SKM-1 treated with dmso at 0.1 percent for 144 hours (cell line): ENCODE data around the gene PTBP3.
"Not testable (repeated sequence)": the region's sequence is repeated elsewhere in the genome, so short reads cannot be mapped to it uniquely, and the experiment has no call there.

ENCODE experiments used
- DNase-seq: peaks from one replicate; lab custom pipeline; 2025; ENCODE audit not compliant: unreplicated experiment; lab: John Stamatoyannopoulos, UW

PTBP3 gene, protein sequence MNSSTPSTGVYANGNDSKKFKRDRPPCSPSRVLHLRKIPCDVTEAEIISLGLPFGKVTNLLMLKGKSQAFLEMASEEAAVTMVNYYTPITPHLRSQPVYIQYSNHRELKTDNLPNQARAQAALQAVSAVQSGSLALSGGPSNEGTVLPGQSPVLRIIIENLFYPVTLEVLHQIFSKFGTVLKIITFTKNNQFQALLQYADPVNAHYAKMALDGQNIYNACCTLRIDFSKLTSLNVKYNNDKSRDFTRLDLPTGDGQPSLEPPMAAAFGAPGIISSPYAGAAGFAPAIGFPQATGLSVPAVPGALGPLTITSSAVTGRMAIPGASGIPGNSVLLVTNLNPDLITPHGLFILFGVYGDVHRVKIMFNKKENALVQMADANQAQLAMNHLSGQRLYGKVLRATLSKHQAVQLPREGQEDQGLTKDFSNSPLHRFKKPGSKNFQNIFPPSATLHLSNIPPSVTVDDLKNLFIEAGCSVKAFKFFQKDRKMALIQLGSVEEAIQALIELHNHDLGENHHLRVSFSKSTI

DNA sequence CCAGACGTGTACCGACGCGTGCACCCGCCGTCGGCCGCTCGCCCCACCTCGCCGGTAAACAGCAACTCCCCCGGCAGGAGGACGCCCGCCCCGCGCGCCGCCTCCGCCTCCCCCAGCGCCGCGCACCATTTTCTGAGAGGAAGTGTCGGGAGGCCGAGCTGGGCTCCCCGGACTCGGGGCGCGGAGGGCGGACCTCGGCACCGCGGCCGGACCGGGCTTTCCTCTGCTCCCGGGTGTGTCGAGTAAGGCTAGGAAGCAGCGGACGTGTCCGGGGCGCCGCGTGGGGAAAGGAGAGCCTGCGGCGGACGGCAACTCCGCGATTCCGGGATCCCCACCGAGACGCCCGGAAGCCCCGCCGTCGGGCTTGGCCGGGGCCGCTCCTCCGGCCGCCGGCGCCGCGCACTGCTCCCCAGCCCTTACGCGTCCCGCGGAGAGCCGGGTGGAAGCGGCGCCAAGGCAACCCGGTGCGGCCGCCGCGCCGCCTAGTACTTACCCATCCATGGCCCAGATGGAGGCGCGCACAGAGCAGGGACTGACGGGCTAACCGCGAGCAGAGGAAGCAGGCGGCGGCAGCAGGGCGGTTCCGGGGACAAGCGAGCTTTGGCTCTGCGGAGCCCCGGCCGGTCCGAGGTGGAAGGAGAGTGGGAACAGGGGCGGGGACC lies at the start of gene PTBP3:
Gene PTBP3, minus strand, starts transcription at position 643 of the 662 bp plus-strand sequence. CDS start 35,754 bp downstream, outside the sequence.
- DNase-seq, result peak; percentile 6

DNA sequence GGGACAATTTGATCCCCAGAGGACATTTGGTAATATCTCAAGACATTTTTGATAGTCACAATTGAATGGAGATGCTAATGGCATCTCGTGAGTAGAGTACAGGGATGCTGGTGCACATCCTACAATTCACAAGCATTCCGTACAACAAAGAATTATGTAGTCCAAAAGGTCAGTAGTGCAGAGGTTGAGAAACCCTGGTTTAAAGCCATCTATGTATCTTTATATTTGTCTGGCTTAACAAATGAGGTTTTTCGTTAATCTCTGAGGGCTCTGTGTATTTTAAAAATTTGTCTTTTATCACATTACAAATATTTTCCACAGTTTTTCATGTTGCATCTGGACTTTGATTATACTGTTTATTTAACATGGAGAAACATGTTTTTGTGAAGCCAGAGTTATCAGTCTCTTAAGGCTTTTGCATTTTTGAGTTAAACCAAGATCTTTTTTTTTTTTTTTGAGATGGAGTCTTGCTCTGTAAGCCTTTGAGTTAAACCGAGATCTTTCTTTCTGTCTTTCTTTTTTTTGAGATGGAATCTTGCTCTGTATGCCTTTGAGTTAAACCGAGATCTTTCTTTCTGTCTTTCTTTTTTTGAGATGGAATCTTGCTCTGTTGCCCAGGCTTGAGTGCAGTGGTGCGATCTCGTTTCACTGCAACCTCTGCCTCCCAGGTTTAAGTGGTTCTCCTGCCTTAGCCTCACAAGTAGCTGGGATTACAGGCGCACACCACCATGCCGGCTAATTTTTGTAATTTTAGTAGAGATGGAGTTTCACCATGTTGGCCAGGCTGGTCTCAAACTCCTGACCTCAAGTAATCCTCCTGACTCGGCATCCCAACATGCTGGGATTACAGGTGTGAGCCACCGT lies 49.3 kb upstream of the PTBP3 start:
- no peak for DNase-seq

DNA sequence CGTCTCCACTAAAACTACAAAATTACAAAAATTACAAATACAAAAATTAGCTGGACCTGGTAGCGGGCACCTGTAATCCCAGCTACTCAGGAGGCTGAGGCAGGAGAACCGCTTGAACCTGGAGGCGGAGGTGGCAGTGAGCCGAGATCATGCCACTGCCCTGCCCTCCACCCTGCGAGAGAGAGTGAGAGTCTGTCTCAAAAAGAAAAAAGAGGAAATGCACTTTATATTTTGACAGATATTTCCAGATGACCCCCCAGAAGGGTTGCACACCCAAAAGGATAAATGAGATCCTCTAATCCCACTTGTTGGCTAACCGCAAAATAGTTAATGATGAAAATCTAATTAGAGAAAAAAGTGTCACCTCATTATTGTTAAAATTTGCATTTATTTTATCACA lies 48.6 kb upstream of the PTBP3 start:
- DNase-seq, result no peak

DNA sequence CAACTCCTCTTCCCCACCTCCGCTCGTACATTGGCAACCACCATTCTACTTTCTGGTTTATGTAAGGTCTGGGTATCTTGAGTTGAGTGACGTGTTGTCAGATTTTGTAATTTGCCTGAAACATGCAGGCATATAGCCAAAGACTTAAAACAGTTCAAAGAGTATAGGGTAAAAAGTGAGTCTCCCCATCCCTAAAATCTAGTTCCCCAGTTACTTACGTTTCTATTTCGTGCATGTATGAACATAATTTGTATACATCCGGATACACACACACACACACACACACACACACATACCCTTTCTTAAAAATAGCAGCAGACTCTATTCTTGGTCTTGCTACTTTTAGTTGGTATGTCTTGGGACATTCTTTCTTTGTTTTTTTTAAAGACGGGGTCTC lies 47.4 kb upstream of the PTBP3 start:
- DNase-seq, result no peak

DNA sequence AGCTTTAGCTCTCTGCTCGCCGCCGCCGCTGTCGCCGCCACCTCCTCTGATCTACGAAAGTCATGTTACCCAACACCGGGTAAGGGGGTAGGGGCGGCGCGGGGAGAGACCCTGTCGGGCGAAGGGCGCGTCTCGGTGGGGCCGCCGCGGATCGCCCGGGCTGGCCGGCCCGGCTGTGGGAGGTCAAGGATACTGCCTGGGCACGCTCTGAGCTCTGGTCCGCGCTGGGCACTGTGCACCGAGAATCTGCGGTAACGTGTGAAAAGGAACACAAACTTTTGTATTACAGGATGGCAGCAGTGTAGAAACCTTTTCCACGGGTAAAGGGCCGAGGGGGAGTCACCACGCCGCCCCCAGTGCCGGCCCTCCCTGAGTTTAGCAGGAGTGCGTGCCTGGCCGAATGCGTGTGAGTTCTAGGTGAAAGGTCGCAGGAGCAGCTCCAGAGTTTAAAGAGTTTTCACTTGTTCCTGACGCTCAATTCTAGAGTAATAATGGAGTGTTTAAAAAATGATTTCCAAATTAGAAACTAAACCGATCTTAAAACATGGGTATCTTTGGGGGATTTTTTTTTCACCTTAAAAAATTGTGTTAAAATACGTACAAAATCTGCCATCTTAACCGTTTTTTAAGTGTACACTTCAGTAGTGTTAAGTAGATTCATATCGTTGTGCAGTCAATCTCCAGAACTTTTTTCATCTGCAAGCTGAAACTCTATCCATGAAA lies 46.8 kb upstream of the PTBP3 start, which contains the start of gene HSDL2:
Gene HSDL2, plus strand, starts transcription at position 7 of the 723 bp plus-strand sequence. Its CDS starts 56 bp downstream, at position 63.
- DNase-seq, result no peak

DNA sequence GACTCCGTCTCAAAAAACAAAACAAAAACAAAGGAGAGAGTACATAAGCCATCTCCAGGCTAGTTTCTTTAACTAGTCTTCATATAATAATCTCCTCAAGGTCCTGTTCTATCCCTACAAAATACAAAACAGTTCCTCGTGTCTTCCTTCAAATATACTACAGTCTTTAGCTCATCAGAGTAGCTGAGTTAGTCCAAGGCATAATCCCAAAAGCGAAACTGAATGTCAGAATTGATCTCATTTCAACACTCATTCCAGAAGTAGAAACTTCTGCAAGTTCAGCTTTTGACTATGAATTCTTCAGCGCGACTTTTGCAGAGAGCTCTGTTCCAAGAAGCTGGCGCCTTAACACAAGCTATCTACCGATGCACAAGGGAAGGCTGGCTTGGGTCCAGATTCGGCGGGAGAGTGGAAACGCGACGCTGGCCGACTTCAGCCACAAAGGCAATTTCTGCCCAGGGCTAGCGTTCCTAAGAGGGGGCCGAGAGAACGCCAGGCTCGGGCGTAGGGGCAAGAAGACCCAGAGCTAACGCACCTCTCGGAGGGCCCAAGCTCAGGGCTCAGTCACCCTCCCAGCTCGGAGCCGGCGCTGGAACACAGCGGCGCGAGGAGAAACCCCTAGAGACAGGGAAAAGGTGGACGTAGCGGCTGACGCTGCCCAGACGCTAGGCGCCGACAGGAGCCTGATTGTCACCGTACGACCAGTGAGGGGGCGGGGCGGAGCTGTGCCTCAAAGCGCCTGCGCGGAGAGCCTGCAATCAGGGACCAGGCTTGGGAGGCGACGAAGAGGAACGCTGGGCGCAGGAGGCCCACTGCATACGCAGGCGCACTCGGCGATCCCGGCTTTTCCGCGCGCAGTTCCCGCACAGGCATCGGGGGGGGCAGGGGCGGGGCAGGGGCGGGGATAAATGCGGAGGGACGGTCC lies 46.0 kb upstream of the PTBP3 start:
- DNase-seq, result peak; percentile 90

DNA sequence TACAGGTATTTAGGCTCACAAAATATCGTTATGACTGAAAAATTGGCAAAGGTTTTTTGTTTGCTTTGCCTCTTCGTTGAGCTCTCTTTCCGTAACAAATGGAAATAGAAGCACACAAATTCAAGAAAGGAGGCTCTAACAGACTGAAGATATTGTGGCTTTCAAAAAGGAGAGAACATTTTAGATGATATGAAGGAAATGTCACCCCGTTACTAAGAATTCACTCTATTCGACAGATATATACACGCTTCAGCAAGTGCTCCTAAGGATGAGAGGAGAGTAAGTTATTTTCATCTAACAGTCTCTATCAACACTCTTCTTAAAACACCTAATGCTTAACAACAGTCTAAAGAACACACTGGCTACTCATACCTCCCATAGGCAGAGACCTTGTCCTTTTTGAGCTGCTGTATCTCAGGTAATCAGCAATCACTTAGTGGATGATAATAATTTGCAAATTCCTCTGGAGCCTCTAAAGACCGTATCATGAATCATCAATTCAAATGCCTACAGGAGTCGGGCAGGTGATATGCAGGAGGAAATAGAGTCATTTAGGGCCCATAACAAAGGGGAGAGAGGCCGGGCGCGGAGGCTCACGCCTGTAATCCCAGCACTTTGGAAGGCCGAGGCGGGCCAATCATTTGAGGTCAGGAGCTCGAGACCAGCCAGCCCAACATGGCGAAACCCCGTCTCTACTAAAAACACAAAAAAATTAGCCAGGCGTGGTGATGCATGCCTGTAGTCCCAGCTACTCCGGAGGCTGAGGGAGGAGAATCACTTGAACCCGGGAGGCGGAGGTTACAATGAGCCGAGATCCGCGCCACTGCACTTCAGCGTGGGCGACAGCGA lies 45.1 kb upstream of the PTBP3 start:
- no peak for DNase-seq

DNA sequence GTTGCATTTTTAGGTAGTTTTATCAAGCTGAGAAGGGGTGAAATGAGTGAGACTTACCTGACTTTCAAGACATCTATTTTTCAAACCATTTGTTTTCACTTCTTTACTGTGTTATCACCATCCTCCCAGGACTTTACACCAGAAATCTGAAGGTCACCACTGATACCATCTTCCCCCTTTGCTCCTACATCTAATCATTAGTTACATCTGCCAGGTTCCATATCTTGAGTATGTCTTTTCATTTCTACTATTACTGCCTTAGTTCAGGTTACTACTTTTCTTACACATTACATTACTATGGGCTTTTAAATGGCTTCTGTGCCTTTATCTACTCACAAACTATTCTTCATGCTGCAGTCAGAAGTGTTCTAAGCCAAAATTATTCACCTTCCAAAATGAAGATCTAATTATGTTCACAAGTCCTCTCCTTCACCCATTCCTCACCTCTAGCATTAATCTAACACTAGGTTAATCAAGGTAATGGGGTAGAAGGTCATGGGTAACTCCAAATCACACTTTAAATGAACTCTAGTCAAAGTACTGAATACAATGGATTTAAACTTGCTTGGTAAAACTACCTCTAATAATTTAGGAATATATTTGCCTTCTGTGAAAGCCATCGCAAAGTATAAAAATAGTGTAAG lies 44.4 kb upstream of the PTBP3 start:
- DNase-seq, result no peak

DNA sequence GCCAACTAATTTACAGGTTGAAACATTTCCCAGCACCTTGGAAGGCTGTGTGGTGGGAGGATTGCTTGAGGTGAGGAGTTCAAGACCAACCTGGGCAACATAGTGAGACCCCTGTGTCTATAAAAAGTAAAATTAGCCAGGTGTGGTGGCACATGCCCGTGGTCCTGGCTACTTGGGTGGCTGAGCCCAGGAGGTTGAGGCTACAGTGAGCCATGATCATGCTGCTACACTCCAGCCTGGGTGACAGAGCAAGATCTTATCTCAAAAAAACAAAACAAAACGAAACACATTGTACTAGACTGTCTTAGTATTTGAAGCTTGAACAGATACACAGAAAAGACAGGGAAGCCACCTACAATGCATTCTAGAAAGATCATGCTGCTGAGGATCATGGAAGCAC lies 43.7 kb upstream of the PTBP3 start:
- no peak for DNase-seq

DNA sequence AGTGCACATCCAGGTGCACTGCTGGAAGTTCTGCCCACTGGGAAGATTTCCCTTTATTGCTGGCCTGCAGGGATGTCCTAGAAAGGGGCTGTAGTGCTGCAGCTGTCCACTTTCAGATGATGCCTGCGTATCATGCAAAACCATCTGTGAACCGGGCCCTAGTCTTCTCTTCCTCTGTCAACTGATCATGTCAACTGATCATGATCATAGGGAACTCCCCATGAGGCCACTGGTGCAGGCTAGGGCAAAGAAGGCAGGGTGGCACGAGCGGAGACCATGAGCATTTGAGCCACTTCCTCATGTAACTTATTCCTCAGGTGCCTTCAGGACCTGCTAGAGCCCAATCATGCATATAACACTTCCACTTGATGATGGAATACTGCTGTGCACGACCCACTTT lies 41.9 kb upstream of the PTBP3 start:
- DNase-seq, result no peak

DNA sequence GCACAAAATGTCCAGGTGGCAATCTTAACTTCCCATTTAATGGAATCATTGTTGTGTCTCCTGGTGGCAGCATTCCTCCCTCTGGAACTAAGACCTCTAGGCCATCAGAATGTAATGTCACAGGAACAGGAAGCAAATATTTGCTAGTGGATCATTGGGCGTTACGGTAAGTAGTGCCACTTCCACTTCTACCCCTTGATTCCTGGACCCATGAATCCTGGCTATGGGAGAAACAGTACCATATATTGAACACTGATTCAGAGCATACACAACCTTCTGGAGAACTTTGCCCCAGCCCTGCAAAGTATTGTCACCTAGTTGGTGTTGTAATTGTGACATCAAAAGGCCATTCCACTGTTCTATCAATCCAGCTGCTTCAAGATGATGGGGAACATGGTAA lies 40.8 kb upstream of the PTBP3 start:
- not testable (repeated sequence) for DNase-seq

DNA sequence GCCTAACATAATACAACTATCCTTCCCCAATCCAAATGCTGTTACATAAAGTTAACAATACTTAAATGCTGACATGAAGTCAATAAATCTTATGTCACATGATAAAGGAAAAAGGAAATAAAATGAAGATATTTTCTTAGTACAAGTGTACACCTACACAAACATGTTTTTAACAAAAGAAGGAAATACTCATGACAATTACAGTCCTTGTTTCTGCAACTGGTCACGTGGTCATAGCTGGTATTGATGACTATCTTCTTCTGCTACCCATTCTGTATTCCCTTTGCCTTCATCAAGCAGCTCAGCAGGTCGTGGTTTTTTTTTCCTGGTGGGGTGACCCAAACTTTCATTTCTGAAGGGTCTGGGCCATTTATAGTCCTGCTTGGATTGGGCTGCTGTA lies 40.2 kb upstream of the PTBP3 start:
- DNase-seq, result not testable (repeated sequence)

DNA sequence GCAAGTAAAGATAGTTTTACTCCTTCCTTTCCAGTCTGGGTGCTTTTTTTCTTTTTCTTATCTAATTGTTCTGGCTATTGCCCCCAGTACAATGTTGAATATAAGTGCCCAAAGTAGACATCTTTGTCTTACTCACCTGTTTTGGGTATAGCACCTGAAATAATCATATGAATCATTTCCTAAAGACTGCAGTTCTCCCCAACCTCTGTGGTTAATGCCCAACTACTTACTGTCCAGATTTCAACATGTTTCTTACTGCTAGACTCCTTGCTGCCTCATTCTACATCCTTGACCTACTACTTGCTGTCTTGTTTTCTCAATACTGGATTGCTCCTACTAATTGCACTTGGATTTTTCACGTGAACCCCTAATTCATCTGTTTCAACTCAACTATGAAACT lies 37.6 kb upstream of the PTBP3 start:
- DNase-seq, result no peak

DNA sequence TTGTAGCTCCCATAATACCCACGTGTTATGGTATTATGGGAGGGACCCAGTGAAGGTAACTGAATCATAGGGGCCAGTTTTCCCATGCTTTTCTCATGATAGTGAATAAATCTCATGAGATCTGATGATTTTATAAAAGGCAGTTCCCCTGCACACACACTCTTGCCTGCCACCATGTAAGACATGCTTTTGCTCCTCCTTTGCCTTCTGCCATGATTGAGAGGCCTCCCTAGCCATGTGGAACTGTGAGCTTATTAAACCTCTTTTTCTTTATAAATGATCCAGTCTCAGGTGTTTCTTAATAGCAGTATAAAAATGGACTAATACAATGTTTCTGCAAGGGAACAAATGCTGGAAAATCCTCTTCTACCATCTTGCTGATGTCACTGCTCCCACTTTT lies 36.4 kb upstream of the PTBP3 start:
- no peak for DNase-seq

DNA sequence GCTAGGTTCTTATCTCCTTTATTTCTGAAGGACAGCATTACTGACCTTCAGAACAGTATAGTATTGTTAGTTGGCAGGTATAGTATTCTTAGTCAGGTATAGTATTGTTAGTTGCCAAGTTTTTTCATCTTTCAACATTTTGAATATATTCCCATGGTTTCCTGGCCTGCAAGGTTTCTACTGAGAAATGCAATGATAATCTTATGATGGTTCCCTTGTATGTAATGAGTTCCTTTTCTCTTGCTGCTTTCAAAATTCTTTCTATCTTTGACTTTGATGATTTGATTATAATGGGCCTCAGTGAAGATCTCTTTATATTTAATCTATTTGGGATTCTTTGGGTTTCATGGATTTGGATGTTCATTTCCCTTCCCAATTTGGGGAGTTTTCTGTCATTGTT lies 34.0 kb upstream of the PTBP3 start:
- DNase-seq, result no peak

DNA sequence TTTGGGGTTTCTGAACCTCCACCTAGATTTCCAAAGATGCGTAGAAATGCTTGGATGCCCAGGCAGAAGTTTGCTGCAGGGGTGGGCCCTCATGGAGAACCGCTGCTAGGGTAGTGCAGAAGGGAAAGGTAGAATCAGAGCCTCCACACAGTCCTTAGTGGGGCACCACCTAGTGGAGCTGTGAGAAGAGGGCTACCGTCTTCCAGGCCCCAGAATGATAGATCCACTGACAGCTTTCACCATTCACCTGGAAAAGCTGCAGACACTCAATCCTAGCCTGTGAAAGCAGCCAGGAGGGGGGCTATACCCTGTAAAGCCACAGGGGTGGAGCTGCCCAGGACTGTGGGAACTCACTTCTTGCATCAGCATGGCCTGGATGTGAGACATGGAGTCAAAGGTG lies 33.2 kb upstream of the PTBP3 start:
- DNase-seq, result no peak

DNA sequence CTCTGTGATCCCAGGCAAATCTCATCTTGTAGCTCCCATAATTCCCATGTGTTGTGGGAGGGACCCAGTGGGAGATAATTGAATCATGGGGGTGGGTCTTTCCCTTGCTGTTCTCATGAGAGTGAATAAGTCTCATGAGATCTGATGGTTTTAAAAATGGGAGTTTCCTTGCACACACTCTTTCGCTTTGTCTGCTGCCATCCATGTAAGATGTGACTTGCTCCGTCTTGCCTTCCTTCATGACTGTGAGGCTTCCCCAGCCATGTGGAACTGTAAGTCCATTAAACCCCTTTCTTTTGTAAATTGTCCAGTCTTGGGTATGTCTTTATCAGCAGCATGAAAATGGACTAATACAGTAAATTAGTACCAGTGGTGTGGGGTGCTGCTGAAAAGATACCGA lies 31.8 kb upstream of the PTBP3 start:
- DNase-seq, result not testable (repeated sequence)

DNA sequence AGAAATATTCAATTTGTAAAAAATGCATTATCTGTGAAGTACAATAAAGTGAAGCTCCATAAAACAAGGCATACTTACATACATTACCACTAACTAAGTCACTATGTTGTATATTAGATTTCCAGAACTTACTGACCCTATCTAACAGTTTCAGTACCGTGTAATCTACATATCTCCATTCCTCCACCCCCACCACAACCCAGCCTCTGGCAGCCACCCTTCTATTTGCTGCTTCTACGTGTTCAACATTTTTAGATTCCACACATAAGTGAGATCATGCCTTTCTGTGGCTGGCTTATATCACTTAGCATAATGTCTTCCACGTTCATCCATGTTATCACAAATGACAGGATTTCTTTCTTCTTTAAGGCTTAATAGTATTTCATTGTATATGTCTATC lies 31.3 kb upstream of the PTBP3 start:
- no peak for DNase-seq
